GM21367 (cell line): ENCODE measurements around the gene KLHL40.
A peak's percentile ranks its signal among the peaks of the same experiment; 100 is the strongest.

Experiments
- ATAC-seq: cut with Tn5 transposase; IDR thresholded peaks from one replicate; pipeline ENCODE4 v1.9.1; 2021; ENCODE audit not compliant: unreplicated experiment

The KLHL40 gene, protein sequence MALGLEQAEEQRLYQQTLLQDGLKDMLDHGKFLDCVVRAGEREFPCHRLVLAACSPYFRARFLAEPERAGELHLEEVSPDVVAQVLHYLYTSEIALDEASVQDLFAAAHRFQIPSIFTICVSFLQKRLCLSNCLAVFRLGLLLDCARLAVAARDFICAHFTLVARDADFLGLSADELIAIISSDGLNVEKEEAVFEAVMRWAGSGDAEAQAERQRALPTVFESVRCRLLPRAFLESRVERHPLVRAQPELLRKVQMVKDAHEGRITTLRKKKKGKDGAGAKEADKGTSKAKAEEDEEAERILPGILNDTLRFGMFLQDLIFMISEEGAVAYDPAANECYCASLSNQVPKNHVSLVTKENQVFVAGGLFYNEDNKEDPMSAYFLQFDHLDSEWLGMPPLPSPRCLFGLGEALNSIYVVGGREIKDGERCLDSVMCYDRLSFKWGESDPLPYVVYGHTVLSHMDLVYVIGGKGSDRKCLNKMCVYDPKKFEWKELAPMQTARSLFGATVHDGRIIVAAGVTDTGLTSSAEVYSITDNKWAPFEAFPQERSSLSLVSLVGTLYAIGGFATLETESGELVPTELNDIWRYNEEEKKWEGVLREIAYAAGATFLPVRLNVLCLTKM

DNA sequence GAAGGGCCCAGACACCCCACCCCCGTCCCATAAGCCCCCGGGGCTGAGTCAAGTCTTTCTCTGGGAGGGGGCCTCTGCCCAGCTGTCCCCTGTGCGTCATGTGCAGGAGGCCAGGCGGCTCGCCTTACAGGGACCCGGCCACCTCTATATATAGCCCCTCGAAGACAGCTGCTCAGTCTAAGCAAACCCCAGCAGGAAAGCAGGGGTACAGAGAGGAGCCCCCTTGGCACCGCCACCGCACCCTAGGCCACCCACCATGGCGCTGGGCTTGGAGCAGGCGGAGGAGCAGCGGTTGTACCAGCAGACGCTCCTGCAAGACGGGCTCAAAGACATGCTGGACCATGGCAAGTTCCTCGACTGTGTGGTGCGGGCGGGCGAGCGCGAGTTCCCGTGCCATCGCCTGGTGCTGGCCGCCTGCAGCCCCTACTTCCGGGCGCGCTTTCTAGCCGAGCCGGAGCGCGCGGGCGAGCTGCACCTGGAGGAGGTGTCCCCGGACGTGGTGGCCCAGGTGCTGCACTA, at the start of gene KLHL40:
KLHL40 (plus strand) TSS at position 175 of the 519 bp plus-strand sequence; CDS start at position 257, 82 bp downstream.
- no peak for ATAC-seq

DNA sequence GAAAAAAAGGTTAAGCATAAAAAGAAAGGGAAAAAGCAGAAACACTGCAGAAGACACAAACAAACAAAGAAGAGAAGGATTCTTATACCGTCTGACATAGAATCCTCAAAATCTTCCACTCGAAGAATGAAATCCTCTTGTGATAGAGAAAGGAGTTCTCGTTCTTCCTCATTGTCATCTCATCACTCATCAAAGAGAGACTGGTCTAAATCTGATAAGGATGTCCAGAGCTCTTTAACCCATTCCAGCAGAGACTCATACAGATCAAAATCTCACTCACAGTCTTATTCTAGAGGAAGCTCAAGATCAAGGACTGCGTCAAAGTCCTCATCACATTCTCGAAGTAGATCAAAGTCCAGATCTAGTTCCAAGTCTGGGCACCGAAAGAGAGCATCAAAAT, 48.3 kb upstream of the KLHL40 start:
- ATAC-seq, result no peak

DNA sequence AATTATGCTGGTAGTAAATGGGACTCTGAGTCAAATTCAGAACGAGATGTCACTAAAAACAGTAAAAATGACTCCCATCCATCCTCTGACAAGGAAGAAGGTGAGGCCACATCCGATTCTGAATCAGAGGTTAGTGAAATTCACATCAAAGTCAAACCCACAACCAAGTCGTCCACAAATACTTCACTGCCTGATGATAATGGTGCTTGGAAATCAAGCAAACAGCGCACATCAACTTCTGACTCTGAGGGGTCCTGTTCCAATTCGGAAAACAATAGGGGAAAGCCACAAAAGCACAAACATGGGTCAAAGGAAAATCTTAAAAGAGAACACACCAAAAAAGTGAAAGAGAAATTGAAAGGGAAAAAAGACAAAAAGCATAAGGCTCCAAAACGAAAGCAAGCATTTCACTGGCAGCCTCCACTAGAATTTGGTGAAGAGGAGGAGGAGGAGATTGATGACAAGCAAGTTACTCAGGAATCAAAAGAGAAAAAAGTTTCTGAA, 46.9 kb upstream of the KLHL40 start:
- no peak for ATAC-seq

DNA sequence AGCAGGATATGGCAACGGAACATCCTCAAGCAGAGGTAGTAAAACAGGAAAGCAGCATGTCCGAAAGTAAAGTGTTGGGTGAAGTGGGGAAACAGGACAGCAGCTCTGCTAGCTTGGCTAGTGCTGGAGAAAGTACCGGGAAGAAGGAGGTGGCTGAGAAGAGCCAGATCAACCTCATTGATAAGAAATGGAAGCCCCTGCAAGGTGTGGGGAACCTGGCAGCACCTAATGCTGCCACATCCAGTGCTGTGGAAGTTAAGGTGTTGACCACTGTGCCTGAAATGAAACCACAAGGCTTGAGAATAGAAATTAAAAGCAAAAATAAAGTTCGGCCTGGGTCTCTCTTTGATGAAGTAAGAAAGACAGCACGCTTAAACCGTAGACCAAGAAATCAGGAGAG, 46.1 kb upstream of the KLHL40 start:
- no peak for ATAC-seq

DNA sequence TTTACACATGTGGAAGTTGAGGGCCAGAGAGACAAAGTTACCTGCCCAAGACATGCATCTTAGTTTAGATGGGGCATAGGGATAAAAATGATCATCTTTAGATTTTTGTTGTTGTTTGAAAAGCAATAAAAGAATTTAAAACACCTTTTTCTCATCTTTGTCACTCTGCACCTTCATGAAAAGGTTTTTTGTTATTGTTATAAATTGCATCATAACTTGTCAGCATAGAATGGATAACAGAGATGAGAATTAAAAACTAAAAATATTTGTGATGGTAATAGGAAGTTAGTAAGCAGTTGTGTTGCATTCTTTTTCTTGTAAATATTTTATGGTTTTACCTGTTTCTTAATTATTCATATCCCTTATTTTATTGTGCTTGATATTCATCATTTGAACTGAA, 45.2 kb upstream of the KLHL40 start:
- no peak for ATAC-seq

DNA sequence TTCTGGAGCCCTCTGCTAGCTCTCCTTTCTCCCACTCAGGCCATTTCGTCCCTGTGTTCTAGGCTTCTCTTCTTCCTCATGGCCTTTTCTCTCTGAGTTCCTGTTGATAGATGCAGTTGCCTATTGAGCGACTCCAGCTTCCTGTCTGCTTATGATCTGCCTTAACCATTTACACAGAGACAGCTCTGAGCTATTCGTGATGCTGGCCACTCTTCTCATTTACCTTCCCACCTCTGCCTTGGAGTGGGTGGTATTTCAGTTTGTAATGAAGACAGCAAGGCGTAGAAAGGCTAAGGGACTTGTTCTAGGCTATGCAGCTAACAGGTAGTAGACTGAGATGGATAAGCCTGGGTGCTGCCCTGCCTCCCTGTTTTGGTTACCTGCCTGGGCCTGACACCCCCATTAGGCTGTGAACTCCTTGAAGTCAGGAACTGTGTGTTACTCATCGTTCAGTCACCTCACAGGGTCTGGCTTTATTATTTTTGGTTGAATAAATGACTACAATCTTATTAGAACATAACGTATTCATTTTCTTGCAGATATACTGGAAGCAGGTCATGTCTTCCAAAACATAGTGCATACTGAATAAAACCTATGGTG, 44.5 kb upstream of the KLHL40 start:
- ATAC-seq, result no peak

DNA sequence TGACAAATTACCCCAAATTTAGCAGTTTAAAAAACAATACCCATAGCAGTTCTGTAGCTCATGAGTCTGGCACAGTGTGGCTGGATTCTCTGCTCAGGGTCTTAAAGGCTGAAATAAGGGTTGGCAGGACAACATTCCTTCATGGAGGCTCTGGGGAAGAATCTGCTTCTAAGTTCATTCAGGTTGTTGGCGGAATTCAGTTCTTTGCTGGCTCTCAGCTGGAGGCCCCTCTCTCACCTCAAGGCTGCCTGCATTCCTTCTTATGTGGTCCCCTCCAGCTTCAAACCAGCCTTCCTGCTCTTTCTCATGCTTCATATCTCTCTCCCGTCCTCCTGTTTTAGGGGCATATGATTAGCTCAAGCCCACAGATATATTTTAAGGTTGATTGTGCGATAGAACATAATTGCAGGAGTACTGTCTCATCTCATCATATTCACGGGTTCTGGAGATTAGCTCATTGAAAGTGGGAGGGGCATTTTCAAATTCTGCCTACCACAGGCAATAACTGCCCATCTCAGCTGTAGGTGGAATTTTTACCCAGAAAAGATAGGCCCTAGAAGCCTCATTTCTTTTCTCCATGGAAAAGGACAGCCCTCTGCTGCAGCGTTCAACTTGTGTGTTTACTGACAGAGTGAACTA, 37.4 kb upstream of the KLHL40 start:
- no peak for ATAC-seq

DNA sequence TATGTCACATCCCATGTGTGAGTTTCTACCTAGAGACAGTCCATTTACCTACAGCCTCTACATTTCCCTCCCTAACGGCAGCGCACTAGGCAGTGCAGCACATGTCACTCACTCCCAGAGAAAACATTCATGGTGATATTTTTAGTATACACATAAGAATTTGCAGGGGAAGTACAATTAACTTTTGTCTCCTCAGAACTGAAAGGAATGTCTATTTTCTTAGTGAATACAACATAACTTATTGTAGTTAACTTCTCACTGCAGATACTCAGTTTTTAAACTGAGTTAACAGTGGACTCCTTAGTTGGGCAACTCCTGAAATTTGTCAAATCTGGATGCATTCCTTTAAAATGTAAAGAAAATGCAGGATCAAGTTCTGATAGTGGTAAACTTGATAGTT, 36.3 kb upstream of the KLHL40 start:
- ATAC-seq, result no peak

DNA sequence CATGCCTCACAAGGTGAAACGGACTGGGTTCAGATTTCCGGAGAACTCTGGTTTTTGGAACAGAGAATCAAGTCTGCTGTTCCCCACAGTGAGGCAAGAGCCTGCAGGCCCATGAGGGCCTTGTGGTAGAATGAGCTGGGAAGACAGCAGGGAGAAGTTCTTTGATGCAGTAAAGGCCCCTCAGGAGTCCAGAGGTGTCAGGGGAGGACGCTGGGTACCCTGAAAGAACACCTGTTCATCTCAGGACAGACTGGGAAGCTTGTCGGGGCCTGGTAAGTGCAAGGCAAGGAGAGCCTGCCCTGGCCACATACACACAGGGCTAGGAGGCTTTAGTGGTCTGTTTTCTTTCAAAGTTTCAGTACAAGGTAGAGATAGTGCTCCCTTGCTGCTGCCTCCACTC, 35.6 kb upstream of the KLHL40 start:
- no peak for ATAC-seq

DNA sequence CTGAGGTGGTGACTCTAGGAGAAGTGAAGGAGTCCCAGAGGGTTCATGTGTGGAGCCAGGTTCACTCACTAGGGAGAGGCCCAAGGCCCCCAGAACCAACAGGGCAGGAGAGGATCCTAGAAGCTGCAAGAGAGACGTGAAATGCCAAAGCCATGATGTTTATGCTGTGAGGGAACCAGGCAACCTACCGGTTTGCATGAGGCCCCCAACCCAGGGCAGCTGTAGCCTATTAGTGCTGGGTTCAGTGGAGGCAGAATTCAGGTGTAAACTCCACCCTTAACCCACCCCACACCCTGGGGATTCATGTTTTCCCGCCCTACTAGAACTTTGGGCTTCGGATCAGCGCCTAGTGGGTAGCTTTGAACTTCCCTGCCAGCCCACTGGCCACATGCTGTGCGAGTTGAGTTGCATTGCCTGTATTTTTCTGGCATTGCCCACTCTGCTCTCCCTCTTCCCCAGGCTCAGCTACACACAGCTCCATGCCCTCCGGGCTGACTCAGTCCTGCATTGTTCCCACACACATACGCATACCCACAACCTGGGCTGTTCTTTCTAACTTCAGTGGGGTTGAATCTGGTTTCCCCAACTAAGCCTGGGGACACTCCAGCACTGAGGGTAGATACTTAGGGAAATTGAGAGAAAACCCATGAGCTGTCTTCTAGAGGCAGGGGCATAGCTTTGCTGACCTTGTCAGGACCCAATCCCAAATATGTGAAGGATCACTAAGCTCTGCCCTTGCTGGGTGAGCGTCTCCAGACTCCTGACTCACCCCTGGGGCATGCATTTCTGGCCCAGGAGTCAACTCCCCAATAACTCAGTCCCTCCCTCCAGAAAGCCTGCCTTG, 33.9 kb upstream of the KLHL40 start:
- no peak for ATAC-seq

DNA sequence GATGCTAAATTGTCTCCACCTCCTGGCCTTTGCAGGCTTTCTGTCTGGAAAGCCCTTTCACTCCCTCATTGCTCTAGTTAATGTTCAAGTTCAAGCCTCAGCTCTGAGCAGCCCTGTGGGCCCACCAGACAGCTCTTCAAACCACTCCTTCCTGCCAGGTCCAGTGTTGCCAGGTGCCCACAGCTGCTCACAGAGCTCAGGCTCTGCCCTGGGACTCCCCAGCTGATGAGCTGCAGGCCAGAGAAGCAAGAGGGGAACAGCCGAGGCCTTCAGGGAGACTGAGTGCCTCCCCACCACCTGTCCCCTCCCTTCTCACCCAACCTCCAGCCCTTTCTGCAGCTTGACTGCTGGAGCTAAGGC, 33.1 kb upstream of the KLHL40 start:
- peak; percentile 3 for ATAC-seq

DNA sequence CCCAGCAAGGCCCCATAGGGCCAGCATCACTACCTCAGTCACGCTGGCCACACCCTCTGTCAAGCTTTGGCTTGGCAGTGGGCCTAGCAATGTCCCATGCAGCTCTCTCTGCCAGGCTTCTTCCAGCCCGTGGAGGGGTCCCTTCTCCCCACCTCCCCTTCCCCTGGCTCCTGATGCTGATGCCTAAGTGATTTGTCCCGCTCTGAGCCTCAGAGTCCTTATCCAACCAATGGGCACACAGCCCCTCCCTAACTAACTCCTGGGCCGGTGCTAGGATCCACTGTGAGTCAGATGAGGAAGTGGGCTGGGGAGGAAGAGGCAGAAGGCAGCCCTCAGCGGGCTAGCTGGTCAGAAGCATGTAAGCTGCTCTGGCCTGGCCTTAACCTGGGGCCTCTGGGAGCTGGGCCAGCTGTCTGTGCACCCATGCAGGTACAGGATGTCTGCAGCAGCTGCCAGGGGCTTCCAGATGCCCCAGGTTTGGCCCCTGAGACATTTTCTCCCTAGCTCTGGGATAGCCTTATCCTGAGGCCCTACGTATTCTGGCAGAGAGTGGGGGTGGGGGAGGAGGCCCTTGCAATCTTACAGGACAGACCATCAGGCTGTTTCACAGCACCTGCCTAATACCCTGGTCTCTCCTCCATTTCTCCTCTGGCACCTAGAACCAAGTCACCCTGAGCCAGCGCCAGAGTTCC, 32.6 kb upstream of the KLHL40 start:
- peak; percentile 56 for ATAC-seq

DNA sequence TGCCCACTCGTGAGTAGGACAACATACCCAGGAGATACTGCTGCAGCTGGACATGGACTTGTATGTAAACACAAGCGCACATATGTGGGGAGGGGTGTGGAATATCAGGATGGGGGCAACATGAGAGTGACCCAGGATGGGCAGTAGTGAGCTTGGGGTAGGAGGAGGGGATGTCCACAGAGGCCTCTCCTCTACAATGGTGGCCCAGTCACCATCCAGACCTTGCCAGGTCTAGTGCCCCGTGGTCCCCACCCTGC, 32.1 kb upstream of the KLHL40 start:
- ATAC-seq, result no peak

DNA sequence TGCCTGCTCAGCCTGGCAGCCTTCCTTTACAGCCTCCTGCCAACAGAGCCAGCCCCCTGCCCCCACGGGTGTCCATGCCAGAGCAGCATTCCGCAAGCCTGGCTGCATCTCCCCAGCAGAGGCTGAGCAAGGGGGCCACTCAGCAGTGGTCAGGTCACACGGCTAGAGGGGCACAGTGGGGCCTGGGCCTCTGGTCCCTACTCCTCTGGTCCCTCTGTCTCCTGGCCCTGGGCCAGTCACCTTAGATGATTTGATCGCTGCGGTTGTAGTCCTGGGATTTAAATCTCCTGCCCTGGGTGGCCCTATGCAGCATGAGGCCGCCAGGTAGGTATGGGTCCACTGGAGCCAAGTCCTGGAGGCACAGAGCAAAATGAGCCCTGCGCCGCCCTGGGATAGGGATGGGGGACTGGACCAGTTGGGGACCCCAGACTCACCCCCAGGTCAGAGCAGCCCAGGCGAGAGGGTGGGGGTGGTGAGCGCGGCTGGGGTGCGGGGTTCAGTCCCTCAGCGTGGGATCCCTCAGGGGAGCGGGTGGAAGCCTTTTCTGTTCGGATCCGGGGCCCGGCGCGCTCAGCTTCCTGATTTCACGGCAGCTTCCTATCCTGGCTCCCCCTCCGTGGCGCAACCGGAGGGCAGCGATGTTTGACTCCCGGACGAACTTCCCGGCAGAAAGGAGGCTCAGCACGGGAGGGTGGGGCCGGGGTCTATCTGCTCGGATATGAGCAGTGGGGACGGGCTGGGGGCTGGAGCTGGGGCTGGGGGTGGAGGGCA, 31.6 kb upstream of the KLHL40 start, which contains the start of gene ZBTB47:
ZBTB47 (plus strand) TSS at position 138 of the 771 bp plus-strand sequence. CDS start 4,659 bp downstream, outside the sequence.
- no peak for ATAC-seq

DNA sequence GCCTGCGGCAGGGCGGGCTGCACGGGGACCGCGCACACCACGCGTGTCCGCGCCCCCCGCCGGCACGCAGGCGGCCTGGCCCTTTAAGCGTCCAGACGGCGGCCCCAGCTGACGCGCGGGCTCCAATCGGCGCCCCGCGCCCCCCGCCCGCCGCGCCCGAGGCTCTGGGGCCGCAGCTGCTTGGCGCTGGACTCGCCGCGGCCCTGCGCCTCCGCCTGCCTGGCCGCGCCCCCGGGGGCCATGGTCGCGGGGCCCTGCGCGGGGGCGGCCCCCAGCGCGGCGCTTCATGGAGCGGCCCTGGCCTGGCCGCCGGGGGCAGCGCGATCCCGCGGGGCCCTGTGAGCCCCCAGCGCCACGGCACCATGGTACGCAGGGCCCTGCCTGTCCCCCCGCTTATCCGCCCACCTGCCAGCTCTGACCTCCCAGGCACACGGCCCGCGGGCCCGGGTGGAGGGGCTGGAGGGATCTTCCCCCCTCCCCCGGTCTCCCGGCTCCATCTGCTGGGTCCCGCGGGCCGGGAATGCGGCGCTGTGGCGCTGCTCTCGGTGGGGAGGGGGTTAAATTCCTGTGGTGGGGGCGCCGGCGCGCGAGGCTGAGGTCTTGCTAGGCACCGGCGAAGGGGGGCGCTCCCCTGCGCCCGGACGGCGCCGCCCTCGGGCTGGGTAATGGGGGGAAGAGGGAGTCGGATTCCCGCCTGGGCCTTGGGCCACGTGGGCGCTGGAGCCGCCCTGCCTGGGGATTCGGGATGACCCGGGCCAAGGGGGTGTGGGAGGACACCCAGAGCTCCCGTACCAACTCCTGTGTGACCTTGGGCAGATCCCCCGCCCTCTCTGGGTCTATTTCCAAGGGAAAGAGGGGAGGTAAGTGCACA, 30.8 kb upstream of the KLHL40 start:
- no peak for ATAC-seq

DNA sequence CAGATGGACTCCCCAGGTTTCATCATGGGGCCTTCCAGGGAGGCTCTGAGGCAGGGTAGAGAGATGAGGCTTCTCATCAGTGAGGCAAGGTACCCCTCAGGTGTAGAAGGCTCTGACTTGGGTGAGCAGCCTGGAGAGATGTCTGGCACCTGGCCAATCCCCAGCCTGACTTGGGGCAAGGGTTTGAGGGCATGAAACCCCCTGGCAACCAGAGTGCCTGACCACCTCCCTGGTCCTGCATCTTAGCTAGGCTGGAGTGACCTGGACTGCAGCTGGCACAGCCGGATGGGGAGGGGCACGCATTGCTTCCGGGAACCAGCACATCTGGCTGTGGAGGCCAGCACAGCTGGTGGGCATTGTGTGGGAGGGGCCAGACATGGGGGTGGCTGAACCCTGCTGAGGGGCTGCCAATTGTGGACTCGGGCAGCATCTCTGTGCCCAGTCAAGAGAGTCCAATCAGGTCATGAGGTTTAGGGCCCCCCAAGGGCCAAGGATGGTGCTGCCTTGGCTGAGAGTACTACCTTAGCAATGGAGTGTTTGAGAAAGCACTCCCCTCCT, 29.9 kb upstream of the KLHL40 start:
- ATAC-seq, result no peak

DNA sequence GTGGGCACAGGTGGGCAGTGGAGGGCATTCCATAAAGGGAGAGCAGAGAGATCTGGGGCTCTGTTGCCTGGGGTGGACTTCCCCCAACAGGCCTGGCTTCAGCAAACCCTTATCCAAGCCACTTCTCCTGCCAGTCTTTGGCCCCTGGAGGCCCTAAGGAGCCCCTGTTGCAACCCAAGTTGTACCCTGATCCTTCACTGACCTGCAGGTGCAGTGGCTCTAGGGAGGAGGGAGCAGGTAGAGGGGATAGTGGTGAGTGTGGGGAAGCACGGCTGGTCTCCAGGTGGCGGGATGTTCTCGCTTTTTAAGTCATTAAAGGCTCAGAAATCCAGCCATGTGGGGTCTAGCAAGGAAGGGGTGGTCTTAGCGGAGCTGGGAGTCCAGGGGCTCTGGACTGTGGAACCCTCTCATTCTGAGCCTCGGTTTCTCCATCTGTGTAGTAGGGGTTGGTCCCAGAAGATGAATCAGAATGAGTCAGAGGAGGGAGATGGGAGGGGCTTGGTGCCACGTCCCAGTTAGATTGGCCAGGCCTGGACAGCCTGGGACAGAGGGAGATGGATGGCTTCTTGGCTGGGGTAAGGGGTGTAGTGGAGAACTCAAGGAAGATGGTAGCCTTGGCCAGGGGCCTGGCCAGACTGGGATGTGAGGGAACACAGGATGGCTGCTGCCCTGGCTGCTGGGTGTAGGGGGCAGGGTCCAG, 29.2 kb upstream of the KLHL40 start:
- no peak for ATAC-seq
